ENCODE results near the gene LENEP.
A peak's percentile ranks its signal among the peaks of the same experiment; 100 is the strongest.

DNA sequence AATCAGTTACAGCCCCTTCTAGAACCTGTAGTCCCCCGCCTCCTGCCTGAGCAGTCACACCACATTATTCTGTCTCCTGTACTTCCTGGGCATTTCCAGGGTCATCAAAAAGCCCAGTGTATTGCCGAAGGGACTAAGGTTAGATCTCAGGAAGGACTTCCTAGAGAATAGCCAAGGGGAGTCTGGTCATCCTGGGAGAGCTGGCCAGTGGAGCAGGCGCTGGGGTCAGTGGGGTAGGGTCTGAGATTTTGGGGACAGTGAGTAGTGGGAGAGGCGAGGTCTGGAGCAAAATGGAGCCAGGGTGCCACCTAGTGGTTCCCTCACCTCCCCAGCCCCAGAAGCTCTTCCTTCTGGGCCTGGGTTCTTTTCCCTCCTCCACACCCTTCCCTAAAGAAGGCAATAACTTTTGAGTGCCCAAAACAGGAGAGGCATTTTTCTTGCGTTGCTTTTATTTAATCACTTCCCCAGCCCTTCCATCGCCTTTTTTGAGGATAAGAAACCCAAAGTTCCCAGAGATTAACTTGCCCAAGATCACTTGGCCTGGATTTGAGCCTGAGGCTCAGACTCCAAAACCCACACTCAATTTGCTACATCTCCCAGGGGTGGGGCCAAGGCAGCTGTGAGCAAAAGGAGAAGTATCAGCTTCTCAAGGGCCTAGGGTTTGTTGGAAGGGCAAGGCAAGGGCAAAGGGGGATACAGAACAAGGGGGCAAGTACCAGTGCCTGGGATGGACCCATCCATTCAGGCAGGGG is 49.6 kb upstream of the LENEP start:
- TF ChIP-seq, protein P1, sequence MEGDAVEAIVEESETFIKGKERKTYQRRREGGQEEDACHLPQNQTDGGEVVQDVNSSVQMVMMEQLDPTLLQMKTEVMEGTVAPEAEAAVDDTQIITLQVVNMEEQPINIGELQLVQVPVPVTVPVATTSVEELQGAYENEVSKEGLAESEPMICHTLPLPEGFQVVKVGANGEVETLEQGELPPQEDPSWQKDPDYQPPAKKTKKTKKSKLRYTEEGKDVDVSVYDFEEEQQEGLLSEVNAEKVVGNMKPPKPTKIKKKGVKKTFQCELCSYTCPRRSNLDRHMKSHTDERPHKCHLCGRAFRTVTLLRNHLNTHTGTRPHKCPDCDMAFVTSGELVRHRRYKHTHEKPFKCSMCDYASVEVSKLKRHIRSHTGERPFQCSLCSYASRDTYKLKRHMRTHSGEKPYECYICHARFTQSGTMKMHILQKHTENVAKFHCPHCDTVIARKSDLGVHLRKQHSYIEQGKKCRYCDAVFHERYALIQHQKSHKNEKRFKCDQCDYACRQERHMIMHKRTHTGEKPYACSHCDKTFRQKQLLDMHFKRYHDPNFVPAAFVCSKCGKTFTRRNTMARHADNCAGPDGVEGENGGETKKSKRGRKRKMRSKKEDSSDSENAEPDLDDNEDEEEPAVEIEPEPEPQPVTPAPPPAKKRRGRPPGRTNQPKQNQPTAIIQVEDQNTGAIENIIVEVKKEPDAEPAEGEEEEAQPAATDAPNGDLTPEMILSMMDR (IDR thresholded peaks at IDR 0.05), result peak; percentile 85
- TF ChIP-seq, protein P2, sequence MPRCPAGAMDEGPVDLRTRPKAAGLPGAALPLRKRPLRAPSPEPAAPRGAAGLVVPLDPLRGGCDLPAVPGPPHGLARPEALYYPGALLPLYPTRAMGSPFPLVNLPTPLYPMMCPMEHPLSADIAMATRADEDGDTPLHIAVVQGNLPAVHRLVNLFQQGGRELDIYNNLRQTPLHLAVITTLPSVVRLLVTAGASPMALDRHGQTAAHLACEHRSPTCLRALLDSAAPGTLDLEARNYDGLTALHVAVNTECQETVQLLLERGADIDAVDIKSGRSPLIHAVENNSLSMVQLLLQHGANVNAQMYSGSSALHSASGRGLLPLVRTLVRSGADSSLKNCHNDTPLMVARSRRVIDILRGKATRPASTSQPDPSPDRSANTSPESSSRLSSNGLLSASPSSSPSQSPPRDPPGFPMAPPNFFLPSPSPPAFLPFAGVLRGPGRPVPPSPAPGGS (IDR thresholded peaks at IDR 0.05), result no peak
- TF ChIP-seq, protein P3, sequence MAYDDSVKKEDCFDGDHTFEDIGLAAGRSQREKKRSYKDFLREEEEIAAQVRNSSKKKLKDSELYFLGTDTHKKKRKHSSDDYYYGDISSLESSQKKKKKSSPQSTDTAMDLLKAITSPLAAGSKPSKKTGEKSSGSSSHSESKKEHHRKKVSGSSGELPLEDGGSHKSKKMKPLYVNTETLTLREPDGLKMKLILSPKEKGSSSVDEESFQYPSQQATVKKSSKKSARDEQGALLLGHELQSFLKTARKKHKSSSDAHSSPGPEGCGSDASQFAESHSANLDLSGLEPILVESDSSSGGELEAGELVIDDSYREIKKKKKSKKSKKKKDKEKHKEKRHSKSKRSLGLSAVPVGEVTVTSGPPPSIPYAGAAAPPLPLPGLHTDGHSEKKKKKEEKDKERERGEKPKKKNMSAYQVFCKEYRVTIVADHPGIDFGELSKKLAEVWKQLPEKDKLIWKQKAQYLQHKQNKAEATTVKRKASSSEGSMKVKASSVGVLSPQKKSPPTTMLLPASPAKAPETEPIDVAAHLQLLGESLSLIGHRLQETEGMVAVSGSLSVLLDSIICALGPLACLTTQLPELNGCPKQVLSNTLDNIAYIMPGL (CRISPR knock-in tag; IDR thresholded peaks at IDR 0.05; ENCODE audit: borderline replicate concordance), result no peak
- TF ChIP-seq BHLHE40 (IDR thresholded peaks at IDR 0.05; ENCODE audit: low read depth, low read length) (no peak), NPAS2 (CRISPR knock-in tag; IDR thresholded peaks at IDR 0.05; ENCODE audit: borderline replicate concordance) (no peak), KDM5A (IDR thresholded peaks at IDR 0.05) (no peak), FOXS1 (CRISPR knock-in tag; IDR thresholded peaks at IDR 0.05) (no peak), JUNB (IDR thresholded peaks at IDR 0.05) (no peak), PHF8 (IDR thresholded peaks at IDR 0.05; ENCODE audit: borderline replicate concordance, low read depth) (no peak), RARB (CRISPR knock-in tag; IDR thresholded peaks at IDR 0.05) (no peak), POLR2AphosphoS2 (conservative IDR thresholded peaks at IDR 0.05; ENCODE audit: low read length) (no peak)
- TF ChIP-seq, protein P4, sequence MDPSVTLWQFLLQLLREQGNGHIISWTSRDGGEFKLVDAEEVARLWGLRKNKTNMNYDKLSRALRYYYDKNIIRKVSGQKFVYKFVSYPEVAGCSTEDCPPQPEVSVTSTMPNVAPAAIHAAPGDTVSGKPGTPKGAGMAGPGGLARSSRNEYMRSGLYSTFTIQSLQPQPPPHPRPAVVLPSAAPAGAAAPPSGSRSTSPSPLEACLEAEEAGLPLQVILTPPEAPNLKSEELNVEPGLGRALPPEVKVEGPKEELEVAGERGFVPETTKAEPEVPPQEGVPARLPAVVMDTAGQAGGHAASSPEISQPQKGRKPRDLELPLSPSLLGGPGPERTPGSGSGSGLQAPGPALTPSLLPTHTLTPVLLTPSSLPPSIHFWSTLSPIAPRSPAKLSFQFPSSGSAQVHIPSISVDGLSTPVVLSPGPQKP (IDR thresholded peaks at IDR 0.05; ENCODE audit: low read depth, low read length), result no peak
- TF ChIP-seq, protein P5, sequence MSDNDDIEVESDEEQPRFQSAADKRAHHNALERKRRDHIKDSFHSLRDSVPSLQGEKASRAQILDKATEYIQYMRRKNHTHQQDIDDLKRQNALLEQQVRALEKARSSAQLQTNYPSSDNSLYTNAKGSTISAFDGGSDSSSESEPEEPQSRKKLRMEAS (IDR thresholded peaks at IDR 0.05), result no peak
- TF ChIP-seq, protein P6, sequence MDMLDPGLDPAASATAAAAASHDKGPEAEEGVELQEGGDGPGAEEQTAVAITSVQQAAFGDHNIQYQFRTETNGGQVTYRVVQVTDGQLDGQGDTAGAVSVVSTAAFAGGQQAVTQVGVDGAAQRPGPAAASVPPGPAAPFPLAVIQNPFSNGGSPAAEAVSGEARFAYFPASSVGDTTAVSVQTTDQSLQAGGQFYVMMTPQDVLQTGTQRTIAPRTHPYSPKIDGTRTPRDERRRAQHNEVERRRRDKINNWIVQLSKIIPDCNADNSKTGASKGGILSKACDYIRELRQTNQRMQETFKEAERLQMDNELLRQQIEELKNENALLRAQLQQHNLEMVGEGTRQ (IDR thresholded peaks at IDR 0.05), result no peak

All from A549 (cell line).